Stimulated activated CD4-positive, alpha-beta T cell treated with anti-CD3 and anti-CD28 coated beads, TNF-alpha, amount 100 ng/mL, for 1 hour (primary cell): Measurements from ENCODE around the gene TIMM17A.
"Not testable (repeated sequence)": the region's sequence is repeated elsewhere in the genome, so short reads cannot be mapped to it uniquely, and the experiment has no call there.

Source experiments
- DNase-seq, 3 donors: peaks; one replicate each; pipeline ENCODE4 v3.0.0-alpha.2; 2020; ENCODE audit warnings: low read depth in 3 of 3, low spot score in 1 of 3

Gene TIMM17A

DNA sequence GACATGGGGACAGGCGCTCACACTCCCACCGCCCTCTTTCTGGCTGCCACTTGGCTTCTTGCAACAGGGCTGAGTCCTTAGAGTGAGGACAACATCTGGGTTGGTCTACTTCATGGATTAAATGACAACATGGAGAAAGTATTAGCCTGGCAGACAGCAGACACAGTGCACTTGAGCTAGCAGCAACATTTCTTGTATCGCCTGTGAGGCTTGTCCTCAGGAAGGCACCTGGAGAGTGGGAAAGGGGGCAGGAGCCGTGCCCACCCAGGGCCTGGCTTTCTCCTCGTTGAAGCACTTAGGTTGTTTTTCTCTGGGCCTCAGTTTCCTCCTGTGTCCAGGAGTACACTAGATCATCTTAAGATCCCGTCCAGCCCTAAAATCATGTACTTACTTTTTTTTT, 58.8 kb downstream of the TIMM17A start:
- DNase-seq: no peak

GRCh38 chr1:202014915-202015661, 59.8 kb downstream of the TIMM17A start:
- DNase-seq: no peak

DNA sequence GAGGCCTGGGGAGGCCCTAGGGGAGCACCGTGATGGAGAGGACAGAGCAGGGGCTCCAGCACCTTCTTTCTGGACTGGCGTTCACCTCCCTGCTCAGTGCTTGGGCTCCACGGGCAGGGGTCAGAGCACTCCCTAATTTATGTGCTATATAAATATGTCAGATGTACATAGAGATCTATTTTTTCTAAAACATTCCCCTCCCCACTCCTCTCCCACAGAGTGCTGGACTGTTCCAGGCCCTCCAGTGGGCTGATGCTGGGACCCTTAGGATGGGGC, 60.3 kb downstream of the TIMM17A start:
- DNase-seq: no peak

- no peak for DNase-seq
Observed at GRCh38 chr1:202016022-202016810, 60.9 kb downstream of the TIMM17A start.

DNA sequence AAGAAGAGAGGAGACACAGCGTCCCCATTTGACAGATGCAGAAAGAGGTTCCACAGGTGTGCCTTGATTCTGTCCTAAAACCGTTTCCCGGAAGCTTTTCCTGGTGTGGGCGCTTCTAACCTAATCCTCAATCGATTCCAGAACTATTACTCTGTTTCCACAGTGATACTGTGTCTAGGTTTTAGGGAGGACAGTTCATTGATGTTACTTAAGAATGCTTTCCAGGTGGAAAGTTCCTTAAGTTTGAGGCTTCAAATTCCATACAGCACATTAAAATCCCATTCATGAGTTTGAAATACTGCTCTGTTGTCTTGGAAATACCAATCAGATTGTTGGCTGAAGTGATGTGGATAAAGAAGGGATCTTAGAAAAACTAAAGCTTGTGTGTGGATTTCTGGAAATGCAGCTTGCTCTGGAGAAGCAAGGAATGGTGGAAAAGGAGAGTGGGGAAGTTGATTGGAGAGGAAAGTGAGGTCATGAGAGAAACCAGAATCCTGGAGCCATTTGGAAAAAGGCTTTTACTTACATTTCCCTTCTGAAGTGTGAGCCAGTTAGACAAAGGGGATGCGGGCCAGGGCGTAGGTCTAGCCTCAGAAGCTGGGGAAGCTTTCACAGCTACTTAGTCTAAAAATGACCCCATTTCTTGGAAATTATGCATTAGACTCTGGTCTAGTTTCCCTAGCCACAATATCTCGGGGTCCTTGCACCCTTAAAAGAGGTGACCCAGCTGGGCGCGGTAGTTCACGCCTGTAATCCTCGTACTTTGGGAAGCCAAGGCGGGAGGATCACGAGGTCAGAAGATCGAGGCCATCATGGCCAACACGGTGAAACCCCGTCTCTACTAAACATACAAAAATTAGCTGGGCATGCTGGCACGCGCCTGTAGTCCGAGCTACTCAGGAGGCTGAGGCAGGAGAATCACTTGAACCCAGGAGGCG, 61.8 kb downstream of the TIMM17A start:
- no peak for DNase-seq

GRCh38 chr1:202017749-202018467, 62.6 kb downstream of the TIMM17A start:
- DNase-seq: no peak

DNA sequence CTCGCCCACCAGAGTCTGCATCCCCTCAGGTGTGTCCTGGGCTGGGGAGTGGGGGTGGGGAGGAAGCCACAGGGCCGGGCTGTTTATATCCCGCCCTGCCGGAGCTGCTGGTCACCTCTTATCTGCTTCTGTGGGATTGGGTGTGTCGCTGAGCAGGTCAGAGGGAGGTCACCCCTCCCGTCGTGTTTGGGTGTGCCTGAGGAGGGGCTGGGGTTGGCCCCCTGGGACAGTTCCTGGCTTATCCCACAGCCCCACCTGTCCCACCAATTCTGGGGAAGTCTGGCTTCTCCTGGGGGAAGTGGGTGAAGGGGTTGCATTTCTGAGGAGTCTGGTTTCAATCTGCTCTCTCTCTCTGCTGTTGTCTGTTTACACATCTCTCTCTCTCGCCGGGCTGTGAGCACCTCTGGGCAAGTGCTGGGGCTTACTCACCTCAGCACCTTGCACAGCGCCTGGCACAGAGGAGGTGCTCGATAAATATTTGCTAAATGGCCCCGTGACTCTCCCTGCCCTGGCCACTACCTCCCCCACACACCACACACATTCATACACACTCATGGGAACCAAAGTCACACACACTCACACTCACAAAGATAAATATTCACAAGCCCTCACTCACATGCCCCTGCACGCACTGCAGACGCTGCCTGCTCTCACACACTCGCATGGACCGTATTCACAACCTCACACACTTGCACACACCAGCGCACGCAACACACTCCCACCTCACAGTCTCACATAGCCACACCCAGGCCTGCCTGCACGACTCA, 63.3 kb downstream of the TIMM17A start:
- no peak for DNase-seq

GRCh38 chr1:202019235-202019558, 63.9 kb downstream of the TIMM17A start:
- DNase-seq: not testable (repeated sequence)
